HG03432 (cell line): ENCODE data around the gene PACSIN1.

Experiments
- ATAC-seq: cut with Tn5 transposase; IDR thresholded peaks from one replicate; pipeline ENCODE4 v1.9.1; 2021; ENCODE audit warnings: mild to moderate bottlenecking, moderate library complexity; ENCODE audit not compliant: unreplicated experiment

The PACSIN1 gene

DNA sequence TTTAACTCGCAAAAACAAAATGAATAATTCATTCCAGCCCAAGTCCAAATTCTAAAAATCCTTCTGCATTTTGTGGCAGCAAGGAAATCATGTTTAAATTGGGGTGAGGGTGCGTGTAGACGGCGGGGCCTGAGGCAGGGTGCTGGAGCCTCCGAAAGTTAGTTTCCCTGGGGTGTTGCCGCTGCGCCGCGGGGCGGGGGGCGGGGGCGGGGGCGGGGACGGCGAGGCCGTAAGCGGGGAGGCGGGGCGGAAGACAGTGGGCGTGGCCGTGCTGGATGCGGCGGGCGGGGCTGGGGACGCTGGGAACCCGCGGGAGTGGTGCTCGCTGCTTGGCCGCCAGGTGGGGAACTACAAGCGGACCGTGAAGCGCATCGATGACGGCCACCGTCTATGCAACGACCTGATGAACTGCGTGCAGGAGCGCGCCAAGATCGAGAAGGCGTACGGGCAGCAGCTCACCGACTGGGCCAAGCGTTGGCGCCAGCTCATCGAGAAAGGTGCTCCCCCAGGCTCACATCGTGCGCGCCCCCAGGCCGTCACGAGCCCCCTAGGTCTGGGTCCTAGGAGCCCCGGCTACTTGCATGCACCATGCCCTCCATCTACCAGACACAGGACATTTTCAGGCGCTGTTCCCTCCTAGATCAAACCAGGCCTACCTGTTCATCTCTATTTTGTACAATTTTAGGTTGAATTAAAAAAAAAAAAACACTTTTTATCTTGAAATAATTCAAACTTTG, 61.3 kb downstream of the PACSIN1 start:
- ATAC-seq: peak; percentile 90

DNA sequence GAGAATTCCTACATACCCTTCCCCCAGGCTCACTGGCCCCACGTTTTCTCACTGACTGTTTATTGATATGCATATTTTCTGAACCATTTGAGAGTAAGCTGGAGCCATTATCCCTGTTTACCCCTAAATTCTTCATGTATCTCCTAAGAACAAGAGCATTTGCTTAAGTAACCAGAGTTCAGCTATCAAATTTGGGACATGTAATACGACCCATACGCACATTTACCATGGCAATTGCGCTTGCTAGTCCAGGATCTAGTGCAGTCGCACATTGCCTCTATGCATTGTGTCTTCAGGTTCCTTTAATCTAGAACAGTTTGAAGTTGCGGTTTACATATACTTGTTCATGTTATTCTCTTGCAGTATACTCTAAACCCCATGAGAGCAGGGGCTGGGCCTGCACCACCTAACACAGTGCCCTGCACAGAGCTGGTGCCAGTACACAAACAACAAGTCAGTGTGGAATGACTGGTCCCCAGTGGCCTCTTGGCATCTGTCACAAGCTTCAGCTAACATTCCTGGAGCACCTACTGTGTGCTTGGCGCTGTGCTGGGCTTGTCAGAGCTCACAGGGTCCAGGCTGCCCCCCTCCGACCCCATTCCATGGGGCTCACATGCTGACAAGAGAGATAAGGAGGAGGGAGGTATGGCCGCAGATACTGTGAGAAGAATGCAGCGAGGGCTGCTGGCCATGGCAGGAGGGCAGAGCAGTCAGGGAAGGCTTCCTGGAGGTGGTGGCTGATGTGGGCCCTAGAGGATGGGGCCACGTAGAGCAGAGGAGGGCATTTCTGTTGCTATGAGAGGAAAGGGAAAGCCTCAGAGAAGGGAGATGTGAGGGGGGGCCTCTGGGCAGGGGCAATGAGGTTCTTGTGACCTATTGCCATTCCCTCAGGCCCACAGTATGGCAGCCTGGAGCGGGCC, 62.1 kb downstream of the PACSIN1 start:
- ATAC-seq: no peak

DNA sequence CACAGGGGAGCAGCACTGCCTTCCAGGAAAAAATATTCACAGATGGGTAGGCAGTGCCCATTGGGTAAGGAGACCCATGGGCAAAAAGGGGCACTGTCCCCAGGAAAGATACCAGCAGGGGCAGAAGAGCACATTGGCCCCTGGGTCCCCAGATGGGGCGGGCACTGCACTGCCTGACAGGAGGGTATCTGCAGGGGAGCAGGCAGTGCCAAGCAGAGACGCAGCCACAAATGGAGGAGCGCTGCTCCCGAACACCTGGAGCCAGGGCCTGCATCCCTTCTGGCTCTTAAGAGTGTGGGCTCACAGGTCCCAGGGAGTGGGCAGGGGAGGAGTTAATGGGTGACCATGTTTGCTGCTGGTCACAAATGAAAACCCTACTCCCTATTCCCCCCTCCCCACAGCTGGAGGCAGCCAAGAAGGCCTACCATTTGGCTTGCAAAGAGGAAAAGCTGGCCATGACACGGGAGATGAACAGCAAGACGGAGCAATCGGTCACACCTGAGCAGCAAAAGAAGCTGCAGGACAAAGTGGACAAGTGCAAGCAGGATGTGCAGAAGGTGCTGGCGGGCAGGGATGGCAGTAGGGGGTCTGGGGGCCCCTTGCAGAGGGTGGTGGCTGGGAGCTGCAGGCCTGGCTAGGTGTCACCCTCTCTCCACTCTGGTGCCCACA, 63.3 kb downstream of the PACSIN1 start:
- ATAC-seq: no peak

DNA sequence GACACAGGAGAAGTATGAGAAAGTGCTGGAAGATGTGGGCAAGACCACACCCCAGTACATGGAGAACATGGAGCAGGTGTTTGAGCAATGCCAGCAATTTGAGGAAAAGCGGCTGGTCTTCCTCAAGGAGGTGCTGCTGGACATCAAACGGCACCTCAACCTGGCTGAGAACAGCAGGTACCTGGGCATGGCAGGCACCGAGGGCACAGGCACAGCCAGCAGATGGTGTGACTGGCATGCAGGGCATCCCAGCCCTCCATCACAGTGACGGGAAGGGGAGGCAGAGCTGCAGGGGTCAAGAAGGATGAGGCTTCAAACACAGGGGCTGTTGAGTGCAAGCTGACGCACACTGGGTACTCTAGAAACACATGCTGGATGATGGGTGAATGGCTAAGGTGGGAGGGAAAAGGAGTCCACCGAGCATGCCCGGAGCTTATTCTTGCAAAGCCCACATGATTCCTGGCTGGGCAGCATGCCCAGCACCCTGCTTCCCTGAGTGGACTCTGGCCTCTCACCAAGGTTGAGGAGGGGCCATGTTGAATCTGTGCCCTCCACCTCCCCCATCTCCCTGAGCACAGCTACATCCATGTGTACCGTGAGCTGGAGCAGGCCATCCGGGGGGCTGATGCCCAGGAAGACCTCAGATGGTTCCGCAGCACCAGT, 63.9 kb downstream of the PACSIN1 start:
- no peak for ATAC-seq

DNA sequence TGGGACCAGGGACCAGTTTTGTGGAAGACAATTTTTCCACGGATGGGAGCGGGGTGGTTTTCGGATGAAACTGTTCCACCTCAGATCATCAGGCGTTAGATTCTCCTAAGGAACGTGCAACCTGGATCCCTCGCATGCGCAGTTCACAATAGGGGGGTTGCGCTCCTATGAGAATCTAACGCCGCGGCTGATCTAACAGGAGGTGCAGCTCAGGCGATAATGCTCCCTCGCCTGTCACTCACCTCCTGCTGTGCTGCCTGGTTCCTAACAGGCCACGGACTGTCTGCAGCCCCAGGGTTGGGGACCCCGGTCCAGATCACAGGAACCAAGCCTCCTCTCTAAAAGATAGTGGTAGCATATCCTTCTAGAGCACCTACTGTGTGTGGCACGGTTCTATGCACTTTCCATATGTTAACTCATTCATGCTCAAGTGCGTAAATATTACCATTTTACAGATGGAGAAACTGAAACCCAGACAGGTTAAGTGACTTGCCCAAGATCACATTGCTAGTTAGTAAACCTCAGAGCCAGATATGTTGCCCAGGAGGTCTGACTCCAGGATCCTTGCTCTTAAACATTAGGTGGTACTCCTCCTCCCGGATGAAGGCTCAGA, 65.0 kb downstream of the PACSIN1 start:
- no peak for ATAC-seq

DNA sequence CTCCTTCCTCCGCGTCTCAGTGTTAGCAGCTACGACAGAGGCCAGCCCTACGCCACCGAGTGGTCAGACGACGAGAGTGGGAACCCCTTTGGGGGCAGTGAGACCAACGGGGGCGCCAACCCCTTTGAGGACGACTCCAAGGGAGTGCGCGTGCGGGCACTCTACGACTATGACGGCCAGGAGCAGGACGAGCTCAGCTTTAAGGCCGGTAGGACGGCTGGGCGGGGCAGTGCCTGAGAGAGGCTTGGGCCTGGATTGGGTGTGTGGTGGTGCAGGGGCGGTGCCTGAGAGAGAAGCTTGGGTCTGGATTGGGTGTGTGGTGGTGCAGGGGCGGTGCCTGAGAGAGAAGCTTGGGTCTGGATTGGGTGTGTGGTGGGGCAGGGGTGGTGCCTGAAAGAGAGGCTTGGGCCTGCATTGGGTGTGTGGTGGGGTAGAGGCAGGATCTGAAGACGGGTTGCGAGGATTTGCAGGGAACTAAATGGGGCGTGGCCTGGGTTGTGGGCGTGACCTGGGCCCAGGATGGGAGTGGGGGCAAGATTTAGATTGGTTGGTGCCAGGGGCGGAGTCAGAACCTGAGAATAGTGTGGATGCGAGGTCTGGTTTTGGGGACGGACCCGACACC, 65.8 kb downstream of the PACSIN1 start:
- ATAC-seq: no peak

DNA sequence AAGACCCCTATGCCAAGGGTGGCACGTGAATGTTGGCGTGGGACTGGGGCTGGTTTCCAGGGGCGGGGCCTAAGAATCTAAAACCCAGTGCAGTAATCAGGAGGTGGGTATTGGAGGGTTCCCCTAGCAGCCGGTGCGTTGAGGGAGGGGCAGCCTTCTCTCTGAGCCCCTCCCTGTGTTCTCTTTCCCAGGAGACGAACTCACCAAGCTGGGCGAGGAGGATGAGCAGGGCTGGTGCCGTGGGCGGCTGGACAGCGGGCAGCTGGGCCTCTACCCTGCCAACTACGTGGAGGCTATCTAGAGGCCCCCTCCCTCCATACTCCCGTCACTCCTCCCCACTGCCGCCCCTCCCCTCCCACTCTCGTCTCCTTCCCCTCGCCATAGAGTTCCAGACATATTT, 66.4 kb downstream of the PACSIN1 start:
- ATAC-seq: no peak

DNA sequence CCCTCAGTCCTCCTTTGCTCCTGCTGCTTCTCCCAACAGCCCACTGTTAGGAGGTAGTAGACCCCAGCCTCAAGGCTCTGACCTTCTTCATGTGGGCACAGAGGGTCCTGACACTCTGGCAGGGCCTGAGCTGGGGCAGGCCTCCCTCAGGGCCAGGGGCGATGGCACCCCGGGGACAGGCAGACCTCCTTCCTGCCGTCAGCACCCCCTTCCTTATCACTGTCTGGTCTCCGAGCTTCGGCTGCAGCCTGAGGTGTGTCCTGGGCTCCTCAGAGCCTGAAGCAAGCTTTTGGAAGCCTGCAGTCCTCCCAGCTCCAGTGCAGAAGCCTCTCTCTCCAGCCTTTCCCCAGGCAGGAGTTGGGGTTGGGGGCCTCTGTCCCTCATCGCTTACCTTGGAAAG, 68.3 kb downstream of the PACSIN1 start:
- ATAC-seq: no peak

DNA sequence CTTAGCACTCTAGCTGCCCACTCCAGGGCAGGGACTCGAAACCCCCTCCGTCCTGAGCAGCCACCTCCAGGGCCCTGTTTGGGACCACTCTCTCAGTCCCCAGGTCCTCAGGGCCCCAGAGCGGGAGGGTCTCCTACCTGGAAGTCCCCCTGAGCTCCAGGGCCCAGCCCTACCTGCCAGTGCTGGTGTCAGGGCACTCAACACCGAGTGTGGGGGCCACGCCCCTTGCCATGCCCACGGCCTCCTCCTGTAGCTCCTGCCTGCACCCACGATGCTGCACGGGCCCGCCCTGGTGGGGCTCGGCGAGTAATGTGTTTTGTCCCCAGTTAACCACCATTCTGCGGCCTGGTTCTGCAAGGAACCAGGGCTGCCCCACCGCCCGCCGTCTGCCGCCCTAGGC, 68.8 kb downstream of the PACSIN1 start:
- ATAC-seq: no peak

DNA sequence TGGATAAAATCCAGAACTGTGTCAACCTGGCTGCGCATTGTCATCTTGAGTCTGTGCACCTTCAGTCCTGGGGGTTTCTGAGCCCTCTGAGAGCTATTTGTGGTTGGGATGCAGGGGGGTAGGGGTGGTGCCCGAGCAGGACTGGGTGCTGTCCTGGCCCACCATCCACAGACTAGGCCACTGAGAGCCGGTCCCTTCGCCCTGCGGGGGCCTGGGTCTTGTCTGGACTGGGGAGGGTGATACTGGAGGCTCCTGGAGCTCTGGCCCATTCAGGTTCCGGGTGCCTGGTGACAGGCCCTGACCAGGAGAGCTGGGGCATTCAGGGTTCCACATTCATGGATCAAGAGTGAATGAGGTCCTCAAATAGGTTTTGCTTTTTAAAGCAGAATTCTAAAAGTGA, 69.3 kb downstream of the PACSIN1 start:
- no peak for ATAC-seq

DNA sequence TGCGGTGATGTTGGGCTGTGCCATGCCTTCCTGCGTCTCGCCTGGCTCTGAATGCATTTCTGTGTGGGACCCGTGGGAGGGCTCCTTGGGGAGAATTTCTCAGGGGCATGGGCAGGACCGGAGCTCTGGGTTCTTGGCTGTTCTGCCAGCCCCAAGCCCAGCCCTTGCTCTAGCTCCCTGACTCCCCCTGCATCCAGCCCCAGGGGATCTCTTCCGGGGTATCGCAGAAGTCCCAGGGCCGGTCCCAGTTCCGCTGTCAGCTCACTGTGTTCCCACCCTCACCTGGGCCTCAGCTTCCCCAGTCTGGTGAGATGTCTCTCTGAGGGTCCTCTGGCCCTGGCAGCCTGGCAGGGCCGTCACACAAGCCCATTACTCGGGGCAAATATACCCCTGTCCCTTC, 69.8 kb downstream of the PACSIN1 start:
- no peak for ATAC-seq

DNA sequence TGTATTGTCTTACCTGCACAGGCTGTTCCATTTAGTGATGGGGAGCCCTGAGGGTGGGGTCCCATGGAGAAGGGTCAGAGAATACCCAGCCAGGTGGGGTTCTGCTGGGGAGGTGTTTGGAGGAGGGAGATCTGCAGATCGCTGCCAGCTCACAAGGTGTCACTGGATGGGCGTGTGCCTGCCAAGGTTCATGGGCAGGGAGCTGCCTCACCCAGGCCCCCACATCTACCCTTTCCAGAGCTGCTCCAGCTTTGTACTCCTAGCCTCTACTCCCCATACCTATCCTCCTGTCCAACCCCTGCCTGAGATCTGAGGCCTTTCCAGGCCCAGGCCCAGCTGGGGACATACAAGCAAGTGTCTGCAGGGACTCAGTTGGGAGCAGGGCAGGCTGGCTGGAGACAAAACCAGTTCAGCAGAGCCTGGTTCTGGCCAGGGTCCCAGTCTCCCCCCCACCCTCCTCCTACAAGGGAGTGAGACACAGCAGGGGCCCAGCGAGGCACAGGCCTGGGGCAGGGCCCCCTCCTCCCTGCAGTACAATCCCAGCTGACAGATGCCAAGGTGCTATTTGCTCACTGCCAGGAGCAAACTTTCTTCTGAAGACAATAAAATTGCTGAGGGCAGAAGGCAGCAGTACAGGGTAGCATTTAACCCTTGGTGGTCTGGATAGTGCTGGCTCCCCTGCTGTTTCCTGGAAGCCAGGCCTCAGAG, 70.5 kb downstream of the PACSIN1 start:
- no peak for ATAC-seq

DNA sequence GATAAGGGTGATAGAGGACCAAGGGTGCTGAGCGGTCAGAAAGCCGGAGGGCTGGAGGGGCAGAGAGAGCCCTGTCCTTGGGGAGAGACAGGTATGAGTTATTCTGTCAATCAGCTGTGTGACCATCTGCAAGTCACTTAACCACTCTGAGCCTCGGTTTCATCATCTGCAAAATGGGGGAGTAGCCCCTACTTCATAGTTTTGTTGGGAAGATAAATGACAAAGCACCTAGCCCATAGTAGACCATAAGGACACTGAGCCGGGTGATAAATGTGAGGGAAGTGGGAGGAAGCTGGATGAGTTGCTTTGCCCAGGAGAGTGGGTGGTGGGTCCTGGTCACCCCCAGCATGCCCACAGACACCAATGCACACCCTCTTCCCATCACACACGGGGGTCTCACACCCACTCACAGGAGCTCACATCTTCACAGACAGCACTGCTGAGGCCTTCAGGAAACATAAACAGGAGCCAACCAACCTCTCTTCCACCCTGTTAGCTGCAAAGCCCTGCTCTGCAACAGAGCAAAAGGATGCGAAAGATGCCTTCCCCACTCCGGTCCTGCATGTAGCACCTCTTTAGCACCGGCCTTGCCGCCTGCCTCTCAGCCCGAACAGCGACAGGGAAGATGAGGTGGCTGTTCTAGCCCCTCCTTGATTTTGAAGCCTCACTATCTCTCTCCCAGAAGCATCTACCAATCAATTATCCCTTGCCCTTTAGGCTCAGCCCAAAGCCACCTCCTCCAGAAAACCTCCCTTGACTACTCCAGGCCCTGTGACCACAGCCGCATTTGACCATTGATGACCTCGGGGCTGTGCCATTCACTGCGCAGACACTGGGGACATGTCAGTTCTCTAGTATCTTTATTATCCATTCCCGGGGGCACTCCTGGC, 71.3 kb downstream of the PACSIN1 start:
- no peak for ATAC-seq

DNA sequence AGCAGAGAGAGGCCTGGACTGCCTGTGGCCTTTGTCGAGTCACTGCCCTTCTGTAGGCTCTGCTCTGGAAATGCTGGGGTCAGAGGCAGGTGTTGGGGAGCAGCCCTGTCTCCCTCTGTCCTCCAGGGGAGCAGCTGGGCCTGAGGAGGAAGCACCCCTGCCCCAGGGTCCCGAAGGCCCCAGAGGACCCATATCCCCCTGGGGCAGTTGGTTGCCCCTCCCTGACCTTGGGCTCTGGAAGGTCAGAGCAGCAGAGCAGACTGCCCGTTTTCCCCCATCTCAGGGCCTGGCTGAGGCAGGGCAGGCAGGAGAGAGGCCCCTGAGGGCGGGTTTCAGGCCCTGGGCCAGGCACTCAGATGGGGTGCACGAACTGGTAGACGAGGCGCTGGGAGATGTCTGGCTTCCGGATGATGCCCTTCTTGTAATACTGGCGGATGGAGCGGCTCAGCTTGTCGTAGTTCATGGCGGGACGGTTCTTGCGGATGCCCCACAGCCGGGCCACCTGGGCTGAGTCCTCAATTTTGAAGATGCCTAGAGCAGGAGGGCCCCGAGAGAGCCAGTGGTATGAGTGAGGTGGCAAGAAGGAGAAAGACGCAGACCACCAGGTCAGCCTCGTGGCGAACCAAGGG, 72.2 kb downstream of the PACSIN1 start:
- no peak for ATAC-seq

DNA sequence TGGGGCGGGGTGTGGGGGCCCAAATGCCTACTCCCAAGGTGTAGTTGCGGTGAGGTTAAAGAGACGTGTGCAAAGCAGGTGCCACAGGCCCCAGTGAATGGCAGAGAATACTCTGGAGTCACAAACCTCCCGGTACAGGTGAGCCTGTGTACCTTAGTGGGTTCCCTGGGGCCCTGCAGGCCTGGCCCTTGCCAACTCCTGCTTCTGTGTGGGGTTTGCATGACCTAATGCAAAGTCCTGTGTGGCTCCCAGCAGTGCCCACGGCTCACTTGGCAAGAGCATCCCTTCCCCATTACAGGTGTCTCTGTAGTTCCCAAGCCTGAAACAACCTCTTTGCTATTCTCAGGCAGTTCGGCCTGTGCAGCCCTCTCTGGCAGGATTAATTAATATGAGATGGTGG, 72.7 kb downstream of the PACSIN1 start:
- ATAC-seq: no peak

DNA sequence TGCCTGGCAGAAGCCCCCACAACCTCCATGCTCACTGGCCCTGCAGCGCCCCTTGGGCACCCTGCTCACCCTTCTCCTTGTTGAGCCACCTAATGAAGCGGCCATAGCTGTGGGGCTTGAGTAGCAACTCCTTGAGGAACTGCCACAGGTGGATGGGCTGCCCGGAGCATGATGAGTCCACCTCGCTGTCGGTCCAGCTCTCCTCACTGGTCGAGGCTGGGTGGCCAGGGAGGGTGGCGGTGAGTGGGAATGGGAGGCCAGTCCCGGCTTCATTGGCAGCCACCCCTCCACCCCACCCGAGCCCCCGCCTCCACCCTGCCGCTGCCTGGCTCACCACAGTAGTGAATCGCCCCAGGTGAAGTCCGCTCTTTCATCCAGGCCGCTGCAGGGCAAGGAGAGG, 73.3 kb downstream of the PACSIN1 start:
- ATAC-seq: no peak

DNA sequence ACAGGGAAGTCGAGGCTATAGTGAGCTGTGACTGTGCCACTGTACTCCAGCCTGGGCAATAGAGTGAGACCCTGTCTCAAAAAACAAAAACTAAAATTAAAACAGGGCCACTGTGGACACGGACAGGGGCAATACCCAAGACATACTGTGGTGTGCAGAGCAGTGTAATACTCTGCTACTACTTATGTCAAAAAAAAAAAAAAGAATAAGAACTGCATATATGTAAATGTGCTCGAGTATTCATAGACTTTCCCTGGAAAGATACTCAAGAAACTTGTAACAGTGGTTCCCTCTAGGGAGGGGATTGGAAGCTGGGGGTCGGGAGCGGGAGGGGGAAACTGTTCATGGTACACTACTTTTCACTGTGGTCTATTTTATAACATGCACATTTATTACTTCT, 74.3 kb downstream of the PACSIN1 start:
- ATAC-seq: no peak

DNA sequence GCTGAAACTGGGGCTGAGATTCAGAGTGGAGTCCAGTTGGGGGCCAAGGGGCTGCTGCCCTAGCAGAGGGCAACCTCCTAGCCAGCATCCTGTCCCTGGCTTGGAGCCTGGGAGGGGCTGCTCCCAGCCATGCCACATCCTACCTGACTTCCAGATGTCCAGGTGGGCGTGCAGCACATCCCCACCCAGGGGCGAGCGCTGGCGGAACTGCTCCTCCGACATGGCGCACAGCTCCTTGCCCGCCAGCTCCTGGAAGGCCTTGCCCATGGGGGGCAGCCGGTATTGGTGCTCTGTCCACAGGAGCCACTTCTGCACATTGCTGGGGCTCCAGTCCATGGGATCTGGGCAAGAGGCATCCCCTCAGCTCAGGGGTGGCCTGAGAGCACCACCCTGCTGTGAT, 75.0 kb downstream of the PACSIN1 start:
- ATAC-seq: no peak
